Erythroblast (primary cell): ENCODE data around the gene SUZ12.
"Not testable (repeated sequence)": the region's sequence is repeated elsewhere in the genome, so short reads cannot be mapped to it uniquely, and the experiment has no call there.

Source experiments
- GATA1 ChIP-seq: IDR thresholded peaks from 2 replicates; pipeline ENCODE4 v1.6.1; 2011; ENCODE audit warnings: low read depth, mild to moderate bottlenecking, control low read depth, low read length, moderate library complexity
- POLR2A ChIP-seq: IDR thresholded peaks from 2 replicates; pipeline ENCODE4 v1.6.1; 2011; ENCODE audit warnings: mild to moderate bottlenecking, low read length

DNA sequence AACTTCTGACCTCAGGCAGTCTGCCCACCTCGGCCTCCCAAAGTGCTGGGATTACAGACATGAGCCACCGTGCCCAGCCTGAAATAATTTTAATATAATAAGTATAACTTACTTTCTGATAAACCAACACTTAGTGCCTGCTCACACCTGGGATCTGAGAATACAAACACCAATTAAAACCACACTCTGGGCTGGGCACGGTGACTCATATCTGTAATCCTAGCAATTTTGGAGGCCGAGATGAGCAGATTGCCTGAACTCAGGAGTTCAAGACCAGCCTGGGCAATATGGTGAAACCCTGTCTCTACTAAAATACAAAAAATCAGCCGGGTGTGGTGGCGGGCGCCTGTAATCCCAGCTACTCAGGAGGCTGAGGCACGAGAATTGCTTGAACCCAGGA, 55.0 kb downstream of the SUZ12 start:
- TF ChIP-seq POLR2A, GATA1: not testable (repeated sequence)
